GM12892 (cell line): ENCODE results near the gene USP53.

Experiments
- POLR2A ChIP-seq: IDR thresholded peaks from 2 replicates; pipeline ENCODE4 v1.6.1; 2011; ENCODE audit warnings: low read depth, low read length, control low read depth
- POLR2AphosphoS5 ChIP-seq: IDR thresholded peaks from 2 replicates; pipeline ENCODE4 v1.6.1; 2011; ENCODE audit warnings: low read depth, low read length, control low read depth

GRCh38 chr4:119313237-119313636 lies 100.7 kb downstream of the USP53 start:
- TF ChIP-seq POLR2A (no peak), POLR2AphosphoS5 (no peak)
